ENCODE measurements around the gene CYBRD1.

CYBRD1 gene

DNA sequence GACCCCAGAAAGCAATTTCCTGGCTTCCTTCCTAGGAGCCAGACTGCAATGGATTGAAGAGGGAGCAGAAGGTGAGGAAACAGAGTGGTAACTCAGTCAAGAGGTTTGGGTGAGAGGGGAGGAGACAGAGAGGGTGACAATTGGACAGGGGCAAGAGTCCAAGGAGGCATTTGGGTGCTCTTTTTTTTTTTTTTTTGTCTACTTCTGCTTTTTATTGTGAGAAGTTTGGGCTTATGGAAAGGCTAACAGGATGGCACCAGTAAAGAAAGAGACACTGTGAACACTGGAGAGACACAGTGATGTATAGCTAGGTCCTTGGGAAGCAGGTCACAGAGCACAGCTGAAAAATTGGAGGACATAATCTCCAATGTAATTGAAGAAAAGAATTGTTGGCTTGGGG, 25.0 kb downstream of the CYBRD1 start:
- in situ Hi-C loops (cut with HindIII; ENCODE audit: low pct_unique_long_range_greater_than_20kb, low sequenced_read_pairs), result no loop called here
- no peak for TF ChIP-seq JUND (IDR thresholded peaks at IDR 0.05; ENCODE audit: low read depth)
- no peak for DNase-seq (ENCODE audit: low read depth in 1 of 2, low spot score in 1 of 2)

DNA sequence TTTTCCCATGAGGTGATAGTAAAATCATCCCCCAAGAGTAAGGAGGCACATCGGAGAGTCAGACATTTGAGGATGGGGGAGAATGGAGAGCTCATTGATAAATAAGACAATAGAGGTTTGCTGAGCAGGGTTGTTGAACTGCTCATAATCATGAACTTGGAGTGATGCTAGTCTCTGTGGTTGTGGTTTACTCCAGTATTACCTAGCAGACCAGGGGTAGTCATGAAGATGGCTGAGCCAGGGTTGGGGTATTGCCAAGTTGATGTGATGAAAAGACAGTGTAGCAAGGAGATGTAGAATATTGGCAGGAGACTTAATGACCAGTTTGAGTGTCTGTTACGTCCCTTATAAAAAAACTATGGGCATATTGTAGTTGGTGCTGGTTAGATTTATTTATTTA, 25.4 kb downstream of the CYBRD1 start:
- no peak for DNase-seq (ENCODE audit: low read depth in 1 of 2, low spot score in 1 of 2)
- no peak for TF ChIP-seq JUND (IDR thresholded peaks at IDR 0.05; ENCODE audit: low read depth)
- in situ Hi-C loops (cut with HindIII; ENCODE audit: low pct_unique_long_range_greater_than_20kb, low sequenced_read_pairs), result no loop called here

DNA sequence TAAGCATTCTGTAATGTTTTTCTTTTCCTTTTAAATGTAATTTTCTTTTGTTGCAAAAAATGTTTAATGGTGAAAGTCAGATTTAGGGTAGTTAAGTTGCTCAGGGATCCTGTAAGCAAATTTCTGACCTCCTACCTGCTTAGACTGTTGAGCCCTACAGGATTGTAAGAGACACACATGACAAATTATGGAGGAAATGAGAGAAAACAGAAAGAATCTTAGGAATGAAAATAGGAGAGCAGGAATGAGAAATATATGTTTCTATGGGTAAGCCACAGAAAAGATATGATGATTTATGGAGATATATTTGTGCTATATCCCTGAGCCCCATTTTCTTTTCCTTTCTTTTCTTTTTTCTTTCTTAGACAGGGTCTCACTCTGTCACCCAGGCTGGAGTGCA, 28.3 kb downstream of the CYBRD1 start:
- TF ChIP-seq JUND (IDR thresholded peaks at IDR 0.05; ENCODE audit: low read depth), result no peak
- in situ Hi-C loops (cut with HindIII; ENCODE audit: low pct_unique_long_range_greater_than_20kb, low sequenced_read_pairs), result no loop called here
- no peak for DNase-seq (ENCODE audit: low read depth in 1 of 2, low spot score in 1 of 2)

DNA sequence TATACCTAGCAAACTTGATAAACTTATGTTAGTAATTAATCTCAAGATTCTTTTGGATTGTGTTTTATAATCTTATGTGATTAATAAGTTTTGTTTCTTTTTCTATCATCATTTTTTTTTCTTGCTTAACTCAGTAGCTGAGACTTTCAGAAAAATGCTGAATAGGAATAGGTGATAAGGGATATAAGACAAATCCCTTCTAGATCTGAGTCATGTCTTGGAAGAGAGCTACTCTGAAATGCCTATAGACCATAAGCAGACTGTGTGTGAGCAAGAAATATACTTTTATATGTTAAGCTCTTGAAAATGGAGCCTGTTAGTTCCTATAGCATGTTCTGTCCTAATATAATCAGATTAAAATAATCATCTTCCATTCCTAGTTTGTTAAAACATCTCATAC, 29.6 kb downstream of the CYBRD1 start:
- no peak for DNase-seq (ENCODE audit: low read depth in 1 of 2, low spot score in 1 of 2)
- in situ Hi-C loops (cut with HindIII; ENCODE audit: low pct_unique_long_range_greater_than_20kb, low sequenced_read_pairs), result no loop called here
- TF ChIP-seq JUND (IDR thresholded peaks at IDR 0.05; ENCODE audit: low read depth), result no peak

DNA sequence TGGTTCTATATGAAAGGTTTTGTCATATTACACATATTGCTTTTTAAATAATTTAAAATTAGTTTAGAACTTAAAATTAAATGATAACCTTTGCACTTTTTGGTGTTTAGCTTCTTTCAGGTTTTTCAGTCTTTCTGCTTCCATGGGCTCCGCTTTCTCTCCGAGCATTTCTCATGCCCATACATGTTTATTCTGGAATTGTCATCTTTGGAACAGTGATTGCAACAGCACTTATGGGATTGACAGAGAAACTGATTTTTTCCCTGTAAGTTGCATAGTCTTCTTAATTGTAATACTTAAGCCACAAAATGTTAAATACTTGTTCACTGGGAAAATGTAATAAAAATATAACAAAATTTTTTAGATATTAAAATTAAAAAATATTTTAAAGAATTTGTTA, 31.0 kb downstream of the CYBRD1 start:
- DNase-seq (ENCODE audit: low read depth in 1 of 2, low spot score in 1 of 2), result no peak
- in situ Hi-C loops (cut with HindIII; ENCODE audit: low pct_unique_long_range_greater_than_20kb, low sequenced_read_pairs), result no loop called here
- no peak for TF ChIP-seq JUND (IDR thresholded peaks at IDR 0.05; ENCODE audit: low read depth)

DNA sequence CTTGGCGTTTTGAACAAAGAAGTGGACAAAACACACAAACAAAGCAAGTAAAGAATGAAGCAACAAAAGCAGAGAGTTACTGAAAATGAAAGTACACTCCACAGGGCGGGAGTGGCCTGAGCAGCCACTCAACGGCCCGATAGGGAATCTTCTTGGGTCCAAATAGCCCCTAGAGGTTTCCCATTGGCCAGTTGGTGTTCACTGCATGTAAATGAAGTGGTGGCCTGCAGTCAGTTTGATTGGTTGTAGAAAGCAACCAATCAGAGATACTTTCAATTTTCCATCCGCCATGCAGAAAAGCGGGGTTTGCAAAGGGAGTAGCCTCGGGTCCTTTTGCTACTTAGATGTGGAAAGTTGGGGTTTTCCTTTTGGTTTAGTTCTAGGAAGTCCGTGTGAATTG, 31.6 kb downstream of the CYBRD1 start:
- in situ Hi-C loops (cut with HindIII; ENCODE audit: low pct_unique_long_range_greater_than_20kb, low sequenced_read_pairs), result no loop called here
- TF ChIP-seq JUND (IDR thresholded peaks at IDR 0.05; ENCODE audit: low read depth), result no peak
- peak in 1 of 2 experiments; percentile 89 for DNase-seq (ENCODE audit: low read depth in 1 of 2, low spot score in 1 of 2)

DNA sequence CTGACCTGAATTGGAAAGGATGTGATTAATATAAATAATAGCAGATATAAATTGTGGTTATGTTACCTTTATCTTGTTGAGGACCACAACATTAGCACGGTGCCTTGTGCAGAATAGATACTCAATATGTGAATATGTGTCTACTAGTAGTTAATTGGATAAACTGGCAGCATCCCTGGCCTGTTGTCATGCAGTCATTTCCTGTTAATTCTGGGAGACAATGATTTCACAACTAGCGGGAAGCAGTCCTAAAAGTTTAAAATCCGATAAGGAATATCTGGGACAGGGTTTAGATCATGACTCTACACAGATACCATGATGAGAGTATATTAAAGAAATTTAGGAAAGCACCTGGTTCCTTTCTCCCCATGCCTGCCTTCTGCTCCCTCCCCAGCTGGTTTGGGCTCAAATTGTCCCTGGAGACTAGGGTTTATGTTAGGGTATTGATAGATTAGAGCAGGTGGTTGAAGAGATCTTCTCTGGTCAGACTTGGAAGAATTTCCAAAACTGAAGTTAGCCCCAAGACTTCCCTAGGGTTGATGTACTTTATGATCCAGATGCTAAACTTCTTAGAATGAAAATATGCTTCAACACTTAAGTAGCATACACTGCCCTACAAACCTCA, 32.8 kb downstream of the CYBRD1 start:
- DNase-seq (ENCODE audit: low read depth in 1 of 2, low spot score in 1 of 2), result no peak
- no peak for TF ChIP-seq JUND (IDR thresholded peaks at IDR 0.05; ENCODE audit: low read depth)
- in situ Hi-C loops (cut with HindIII; ENCODE audit: low pct_unique_long_range_greater_than_20kb, low sequenced_read_pairs), result no loop called here

DNA sequence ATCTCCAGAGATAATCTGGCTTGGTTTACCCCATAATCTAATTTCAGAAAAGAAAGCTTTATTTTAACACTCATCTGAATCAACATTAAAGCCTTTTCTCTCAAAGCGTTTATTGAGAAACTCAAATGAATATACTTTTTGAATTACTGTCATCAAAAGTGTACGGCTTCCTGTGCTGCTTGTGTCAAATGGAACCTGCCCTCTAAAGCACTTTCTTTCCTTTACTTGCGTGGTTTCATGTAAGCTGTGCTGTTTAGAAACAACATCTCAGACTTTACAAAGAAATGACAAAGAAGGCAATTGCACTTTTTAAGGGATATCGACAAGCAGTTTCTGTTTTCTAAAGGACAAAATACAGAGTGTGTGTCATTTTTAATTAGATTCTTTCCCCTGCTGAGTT, 35.1 kb downstream of the CYBRD1 start:
- in situ Hi-C loops (cut with HindIII; ENCODE audit: low pct_unique_long_range_greater_than_20kb, low sequenced_read_pairs), result no loop called here
- no peak for TF ChIP-seq JUND (IDR thresholded peaks at IDR 0.05; ENCODE audit: low read depth)

DNA sequence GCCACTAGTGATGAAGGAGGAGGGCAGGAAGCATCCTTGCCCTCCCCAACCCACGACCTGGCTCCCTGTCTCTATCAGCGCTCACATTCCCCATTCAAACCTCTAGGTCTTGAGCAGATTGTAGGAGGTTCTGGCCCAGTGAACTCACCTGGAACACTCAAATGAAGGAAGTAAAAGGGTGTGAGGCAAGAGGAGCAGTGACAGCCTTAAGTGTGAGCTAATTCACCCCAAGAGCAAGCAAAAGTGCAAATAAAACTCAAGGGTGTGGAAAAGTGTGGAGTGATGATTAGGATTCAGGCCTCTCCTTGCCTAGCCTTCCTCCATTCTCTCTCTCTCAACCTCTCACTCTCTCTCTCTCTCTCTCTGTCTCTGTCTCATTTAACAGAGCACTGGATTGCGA, 41.0 kb downstream of the CYBRD1 start:
- in situ Hi-C loops (cut with HindIII; ENCODE audit: low pct_unique_long_range_greater_than_20kb, low sequenced_read_pairs), result no loop called here
- DNase-seq (ENCODE audit: low read depth in 1 of 2, low spot score in 1 of 2), result no peak
- TF ChIP-seq JUND (IDR thresholded peaks at IDR 0.05; ENCODE audit: low read depth), result no peak

More for the DNA sequence above, 35.1 kb downstream of the CYBRD1 start:
- no peak for DNase-seq (ENCODE audit: low read depth in 1 of 2, low spot score in 1 of 2)

DNA sequence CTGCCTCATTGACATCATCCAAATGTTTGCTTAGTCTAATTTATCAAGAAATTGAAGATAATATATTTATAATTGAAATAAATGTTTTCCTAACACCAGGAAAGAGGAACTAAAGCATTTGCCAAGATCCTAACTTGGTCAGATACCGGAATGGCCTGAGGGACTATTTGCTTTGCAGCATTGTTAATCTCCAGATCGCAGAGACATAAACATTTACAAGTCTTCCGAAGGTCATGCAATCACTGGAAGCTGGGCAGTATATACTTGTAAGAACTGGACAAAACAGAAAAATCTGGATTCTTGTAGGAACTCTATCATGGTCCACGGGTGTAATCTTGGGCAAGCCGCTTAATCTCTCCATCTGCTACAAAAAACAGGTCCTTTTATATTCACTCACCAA, 42.2 kb downstream of the CYBRD1 start:
- peak in 1 of 2 experiments; percentile 66 for DNase-seq (ENCODE audit: low read depth in 1 of 2, low spot score in 1 of 2)
- in situ Hi-C loops (cut with HindIII; ENCODE audit: low pct_unique_long_range_greater_than_20kb, low sequenced_read_pairs), result no loop called here
- TF ChIP-seq JUND (IDR thresholded peaks at IDR 0.05; ENCODE audit: low read depth), result peak; percentile 51; the same call in 1 of the 2 replicates

DNA sequence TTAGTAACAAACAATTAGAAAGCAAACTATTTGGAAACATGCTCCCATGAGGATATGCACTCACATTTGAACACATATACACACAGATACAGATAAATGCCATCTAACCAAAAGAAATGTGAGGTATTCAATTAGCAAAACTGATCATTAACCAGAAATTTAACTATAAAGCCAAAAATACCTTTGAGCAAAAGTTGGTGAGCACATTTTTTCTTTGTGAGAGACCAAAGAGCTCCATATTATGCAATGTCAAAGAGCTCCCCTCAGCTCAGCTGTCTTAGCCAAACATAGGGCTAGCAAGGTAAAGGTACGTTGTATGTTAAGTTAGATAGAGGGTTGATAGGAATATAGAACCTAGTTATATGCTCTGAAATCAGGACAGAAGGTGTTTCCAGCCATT, 43.8 kb downstream of the CYBRD1 start:
- TF ChIP-seq JUND (IDR thresholded peaks at IDR 0.05; ENCODE audit: low read depth), result no peak
- DNase-seq (ENCODE audit: low read depth in 1 of 2, low spot score in 1 of 2), result no peak
- in situ Hi-C loops (cut with HindIII; ENCODE audit: low pct_unique_long_range_greater_than_20kb, low sequenced_read_pairs), result no loop called here

DNA sequence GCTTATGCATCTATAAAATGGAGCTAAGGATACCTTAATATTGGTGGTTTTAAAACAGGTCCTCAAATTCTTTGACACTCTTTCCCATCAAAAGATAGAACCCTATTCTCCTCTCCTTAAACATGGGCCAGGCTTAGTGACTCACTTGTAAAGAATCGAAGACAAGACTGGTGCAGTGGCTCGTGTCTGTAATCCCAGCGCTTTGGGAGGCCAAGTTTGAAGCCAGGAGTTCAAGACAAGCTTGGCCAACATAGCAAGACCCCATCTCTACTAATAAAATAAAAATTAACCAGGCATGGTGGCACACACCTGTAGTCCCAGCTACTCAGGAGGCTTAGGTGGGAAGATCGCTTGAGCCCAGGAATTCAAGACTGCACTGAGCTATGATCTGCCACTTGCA, 44.5 kb downstream of the CYBRD1 start:
- TF ChIP-seq JUND (IDR thresholded peaks at IDR 0.05; ENCODE audit: low read depth), result no peak
- DNase-seq (ENCODE audit: low read depth in 1 of 2, low spot score in 1 of 2), result no peak
- in situ Hi-C loops (cut with HindIII; ENCODE audit: low pct_unique_long_range_greater_than_20kb, low sequenced_read_pairs), result no loop called here

DNA sequence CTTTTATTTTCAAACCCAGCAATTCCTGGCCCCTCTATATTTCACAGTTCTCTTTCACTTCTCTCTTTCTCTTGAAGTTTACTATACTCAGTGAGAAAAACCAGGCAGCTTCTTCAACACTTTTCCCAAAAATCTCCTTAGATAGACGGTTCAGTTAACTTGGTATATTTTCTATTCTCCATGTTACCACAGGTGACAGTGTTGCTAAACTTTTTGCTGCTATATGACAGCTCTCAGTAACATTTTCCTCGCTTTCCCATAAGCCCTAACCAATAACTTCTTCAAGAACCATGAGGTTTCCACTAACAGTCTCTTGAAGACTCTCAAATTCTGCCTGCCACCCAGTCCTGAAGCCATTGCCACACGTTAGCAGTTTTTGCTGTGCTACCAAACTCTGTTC, 45.8 kb downstream of the CYBRD1 start:
- DNase-seq (ENCODE audit: low read depth in 1 of 2, low spot score in 1 of 2), result no peak
- in situ Hi-C loops (cut with HindIII; ENCODE audit: low pct_unique_long_range_greater_than_20kb, low sequenced_read_pairs), result no loop called here

DNA sequence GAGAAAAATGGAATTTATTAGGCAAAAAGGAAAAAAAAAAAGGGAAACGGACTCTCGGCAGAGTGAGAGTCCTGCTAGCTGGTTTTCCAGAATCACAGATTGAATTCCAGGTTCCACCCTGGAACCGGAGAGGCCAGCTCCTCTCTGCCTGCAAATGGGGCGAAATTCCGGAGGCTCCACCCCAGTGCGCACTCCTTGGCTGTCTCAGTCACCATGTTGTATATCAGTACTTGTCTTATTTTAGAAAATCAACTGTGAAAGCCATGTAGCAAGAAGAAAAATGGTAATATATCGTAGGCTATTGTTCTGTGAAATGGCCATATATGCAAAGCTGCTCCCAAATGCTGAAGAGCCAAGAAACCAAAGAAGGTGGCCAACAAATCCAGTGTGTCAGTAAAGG, 49.4 kb downstream of the CYBRD1 start:
- no peak for DNase-seq (ENCODE audit: low read depth in 1 of 2, low spot score in 1 of 2)
- in situ Hi-C loops (cut with HindIII; ENCODE audit: low pct_unique_long_range_greater_than_20kb, low sequenced_read_pairs), result no loop called here
- TF ChIP-seq JUND (IDR thresholded peaks at IDR 0.05; ENCODE audit: low read depth), result no peak

More for the DNA sequence above, 45.8 kb downstream of the CYBRD1 start:
- no peak for TF ChIP-seq JUND (IDR thresholded peaks at IDR 0.05; ENCODE audit: low read depth)
